ENCODE measurements around the gene FARSB.
"Not testable (repeated sequence)": the region's sequence is repeated elsewhere in the genome, so short reads cannot be mapped to it uniquely, and the experiment has no call there.

The FARSB gene

DNA sequence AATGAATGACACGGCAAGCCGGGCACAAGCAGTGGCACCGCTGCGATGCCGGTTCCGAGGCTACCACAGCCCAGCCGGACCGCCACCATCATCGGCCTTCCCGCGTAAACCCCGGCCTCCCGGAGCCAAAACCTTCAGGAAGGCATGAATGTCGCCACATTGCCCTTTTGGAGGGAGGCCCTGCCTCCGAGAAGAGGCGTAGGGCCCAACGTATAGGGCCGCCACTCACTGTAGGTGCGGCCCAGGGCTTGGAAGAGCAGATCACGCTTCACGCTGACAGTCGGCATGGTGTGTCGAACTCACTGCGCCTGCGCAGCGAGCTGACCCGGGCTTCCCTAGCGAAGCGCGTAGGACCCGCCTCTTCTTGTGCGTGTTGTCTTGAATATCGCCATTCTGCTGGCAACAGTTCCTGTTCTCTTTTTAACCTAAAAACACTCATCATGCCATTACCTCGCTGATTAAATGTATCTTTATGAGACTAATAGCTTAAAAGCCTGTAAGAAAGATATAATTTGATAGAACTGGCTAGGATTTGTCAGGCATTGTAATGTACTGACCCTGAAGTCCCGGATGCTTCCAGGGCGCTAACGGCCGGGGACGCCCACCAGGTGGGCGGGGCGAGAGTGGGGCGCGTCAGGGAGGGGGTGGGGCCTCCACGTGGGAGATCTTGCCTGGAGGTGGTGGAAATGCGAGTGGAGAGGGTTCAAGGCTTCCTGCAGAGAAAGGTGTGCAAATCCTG lies at the start of gene FARSB:
Gene FARSB, minus strand, starts transcription at position 306 of the 739 bp plus-strand sequence. Its CDS starts 19 bp downstream, at position 287.
- peak; percentile 97 for DNase-seq (ENCODE audit: low spot score)

DNA sequence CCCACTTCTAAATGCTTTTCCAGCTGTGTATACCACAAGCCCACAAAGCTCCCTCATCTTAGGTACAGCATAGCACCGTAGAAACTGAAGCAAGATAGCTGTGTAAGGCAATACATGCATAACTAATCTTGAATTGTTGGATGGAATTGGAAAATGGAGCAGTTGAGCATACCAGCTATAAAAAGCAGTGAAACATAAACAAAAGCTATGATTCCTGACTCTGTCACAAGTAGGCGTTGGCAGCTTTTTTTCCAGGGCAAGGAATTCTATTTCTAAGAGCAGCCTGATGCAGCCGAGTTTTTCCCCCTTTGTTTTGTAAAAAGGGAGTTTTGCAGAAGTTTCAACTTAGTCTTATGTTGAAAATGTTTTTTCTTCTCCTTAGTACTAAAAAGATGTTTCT lies 48.0 kb upstream of the FARSB start:
- peak; percentile 46 for DNase-seq (ENCODE audit: low spot score)

DNA sequence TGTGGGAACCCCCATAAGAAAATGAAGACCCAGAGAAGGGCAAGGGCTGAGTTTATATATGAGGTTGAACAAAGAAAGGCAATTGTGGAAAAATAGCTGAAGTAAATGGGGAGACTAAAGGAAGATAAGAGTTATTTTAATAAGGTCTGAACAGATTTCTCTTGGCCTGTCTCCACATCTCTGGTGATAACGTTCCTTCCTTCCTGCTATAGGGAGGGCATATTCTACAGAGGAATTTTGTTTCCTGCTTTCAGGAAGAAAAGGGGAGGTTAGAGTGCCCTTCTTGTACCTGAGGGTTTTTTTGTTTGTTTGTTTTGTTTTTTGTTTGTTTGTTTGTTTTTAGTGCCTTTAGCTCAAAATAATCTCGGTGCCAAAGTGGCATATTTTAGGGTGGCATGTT lies 47.2 kb upstream of the FARSB start:
- DNase-seq (ENCODE audit: low spot score): no peak

DNA sequence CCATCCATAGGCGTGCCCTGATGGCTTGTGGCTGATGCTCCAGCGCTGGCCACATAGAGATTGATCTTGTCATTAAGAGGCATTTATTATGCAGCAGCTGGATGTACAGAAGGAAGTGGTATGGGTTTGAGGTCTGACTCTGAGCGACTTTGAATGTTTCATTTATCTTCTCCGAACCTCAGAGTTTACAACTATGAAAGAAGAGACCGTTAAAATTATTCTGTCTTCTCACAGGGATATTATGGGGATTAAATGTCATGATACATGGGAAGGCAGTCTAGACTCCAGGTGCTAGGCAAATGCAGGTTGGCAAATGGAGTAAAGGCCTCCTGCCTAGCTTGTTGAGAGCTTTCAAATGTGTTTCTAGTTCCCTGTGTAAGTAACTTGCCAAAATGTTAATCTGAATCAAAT lies 45.8 kb upstream of the FARSB start:
- DNase-seq (ENCODE audit: low spot score): no peak

DNA sequence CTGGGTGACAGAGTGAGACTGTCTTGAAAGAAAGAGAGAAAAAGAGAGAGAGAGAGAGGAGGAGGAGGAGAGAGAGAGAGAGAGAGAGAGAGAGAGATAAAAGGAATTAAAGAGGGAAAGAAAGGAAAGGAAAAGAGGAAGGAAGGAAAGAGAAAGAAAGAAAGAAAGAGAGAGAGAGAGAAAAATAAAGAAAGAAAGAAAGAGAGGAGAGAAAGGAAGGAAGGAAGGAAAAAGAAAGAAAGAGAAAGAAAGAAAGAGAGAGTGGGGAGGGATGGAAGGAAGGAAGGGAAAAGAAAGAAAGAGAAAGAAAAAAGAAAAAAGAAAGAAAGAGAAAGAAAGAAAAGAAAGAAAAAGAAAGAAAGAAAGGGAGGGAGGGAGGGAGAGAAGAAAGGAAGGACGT lies 45.3 kb upstream of the FARSB start:
- DNase-seq (ENCODE audit: low spot score): no peak

DNA sequence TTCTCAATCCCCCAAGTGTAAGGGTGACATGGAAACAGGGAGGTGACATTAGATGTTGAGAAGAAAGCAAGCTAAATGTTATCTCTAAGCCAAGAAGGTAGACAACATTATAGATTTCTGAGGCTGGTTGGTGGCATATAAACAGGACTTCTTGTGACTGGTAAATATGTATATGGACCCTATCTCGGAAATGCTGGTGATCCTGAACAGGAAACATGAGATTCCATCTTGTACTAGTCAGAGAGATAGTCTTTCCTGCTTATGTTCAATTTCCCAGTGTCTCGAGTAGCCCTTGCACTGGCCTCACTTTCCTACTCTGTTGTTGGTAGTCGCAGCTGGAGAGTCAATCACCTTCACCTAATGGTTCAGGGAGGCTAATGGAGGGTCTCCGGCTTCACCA lies 42.4 kb upstream of the FARSB start:
- DNase-seq (ENCODE audit: low spot score): no peak

DNA sequence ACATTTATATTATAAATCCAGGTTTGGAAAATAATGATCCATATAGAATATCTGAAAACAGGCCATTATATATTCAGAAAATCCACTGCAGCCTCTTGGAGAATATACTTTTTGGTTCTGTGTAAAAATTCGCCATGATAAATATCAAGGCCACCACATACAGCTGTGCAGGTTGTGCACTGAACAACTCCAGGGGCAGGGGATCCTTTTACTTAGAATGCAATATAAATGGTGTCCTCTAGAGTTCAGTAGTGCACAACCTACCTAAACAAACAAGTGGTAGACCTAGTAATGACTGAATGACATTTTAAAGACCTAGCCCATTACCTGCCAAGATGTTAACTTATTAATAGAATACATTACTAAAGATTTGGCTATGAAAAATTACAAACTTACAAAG lies 37.9 kb upstream of the FARSB start:
- no peak for DNase-seq (ENCODE audit: low spot score)

DNA sequence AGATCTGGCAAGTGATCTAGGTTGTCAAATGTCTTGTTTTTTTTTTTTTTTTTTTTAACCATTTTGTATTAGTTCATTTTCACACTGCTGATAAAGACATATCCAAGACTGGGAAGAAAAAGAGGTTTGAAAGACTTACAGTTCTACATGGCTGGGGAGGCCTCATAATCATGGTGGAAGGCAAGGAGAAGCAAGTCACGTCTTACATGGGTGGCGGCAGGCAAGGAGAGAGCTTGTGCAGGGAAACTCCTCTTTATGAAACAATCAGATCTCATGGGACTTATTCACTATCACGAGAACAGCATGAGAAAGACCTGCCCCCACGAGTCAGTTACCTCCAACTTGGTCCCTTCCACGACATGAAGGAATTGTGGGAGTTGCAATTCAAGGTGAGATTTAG lies 37.5 kb upstream of the FARSB start:
- not testable (repeated sequence) for DNase-seq (ENCODE audit: low spot score)

DNA sequence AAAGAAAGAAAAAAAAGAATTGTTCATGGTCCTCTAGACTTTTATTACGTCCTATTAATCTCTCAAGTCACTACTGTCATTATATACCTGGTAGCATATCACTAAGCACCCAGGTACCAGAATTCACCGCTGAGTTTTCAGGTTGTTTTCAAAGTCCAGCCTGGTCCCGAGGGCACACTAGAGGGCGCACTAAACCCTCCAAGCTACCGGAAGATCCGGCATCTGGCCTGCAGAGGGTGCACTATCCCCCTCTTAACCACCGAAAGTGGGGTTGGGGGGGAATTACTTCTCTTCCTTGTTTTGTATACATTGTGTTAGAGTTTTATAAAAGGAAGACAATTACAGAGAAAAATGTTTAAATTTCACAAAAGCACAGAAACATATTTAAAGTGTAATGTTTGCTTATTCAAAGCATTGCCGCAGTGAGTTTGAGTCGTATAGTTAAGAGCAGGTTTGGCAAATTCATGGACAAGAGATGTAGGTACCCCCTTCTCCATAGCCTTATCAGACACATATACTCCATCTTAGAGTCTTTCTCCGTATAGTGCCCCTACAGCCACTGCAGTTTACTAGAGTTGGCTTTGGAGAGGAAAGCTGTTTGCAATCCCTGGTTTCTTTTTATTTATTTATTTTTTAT lies 34.8 kb upstream of the FARSB start:
- DNase-seq (ENCODE audit: low spot score): peak; percentile 86

DNA sequence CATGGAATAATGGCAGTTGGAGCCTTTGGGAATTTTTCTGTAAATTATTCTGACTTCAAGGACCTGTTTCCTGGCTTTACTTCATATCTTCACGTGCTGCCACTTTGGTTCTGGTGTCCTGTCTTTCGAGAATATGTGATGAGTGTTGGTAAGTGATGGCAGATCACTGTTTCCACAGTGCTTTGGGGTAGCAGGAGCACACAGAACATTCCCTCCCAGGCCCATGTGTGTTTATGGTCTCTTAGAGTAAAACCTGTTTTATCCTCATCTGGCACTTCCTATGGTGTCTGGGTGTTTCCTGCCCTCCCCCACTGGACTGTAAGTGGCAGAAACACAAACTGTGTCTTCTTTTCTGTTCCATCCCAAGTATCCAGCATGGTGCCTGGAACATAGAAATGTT lies 33.4 kb upstream of the FARSB start:
- no peak for DNase-seq (ENCODE audit: low spot score)

DNA sequence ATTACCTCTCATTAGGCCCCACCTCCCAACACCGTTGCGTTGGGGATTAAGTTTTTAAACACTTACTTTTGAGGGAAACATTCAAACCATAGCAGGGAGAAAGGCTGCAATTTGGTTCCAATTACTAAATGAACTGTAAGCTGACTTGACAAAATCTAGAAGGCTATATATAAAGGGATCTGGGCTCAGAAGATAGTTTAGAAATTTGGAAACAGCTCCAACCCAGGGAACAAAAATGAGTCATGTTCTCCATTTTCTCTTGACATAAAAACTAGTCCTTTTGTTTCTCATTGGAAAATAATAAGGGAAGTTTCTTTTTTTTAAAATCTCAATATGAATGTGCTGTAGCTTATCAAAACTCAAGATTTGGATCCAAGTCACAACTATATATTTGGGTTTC lies 33.0 kb upstream of the FARSB start:
- DNase-seq (ENCODE audit: low spot score): no peak

DNA sequence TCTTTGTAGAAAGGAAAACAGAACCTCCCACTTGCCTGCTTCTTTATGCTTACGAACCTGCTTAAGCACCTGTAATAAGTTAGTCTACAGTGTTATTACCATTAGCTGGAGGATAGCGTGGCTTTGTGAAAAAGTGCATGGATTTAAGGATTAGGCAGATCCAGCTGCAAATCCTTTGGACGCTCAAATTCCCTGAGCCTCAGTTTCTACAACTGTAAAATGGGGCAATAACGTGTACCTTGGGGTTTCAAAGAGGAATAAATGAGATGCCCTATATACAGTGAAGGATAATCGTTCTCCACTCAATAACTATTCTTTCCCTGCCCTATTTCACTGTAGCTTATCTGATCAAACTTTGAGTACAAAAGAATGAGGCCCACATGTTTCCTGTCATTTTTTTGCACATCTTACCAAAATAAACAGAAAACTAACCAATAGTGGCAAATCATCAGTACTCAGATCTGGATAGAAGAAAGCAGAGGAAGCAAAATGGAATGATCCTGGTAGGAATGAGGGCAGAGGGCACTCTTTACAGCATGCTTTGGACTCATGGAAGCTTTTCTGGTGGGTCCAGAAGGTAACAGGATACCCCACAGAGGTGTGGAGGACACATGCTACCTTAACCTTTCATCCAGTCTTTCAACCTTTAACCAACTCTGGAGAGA lies 30.3 kb upstream of the FARSB start:
- no peak for DNase-seq (ENCODE audit: low spot score)

DNA sequence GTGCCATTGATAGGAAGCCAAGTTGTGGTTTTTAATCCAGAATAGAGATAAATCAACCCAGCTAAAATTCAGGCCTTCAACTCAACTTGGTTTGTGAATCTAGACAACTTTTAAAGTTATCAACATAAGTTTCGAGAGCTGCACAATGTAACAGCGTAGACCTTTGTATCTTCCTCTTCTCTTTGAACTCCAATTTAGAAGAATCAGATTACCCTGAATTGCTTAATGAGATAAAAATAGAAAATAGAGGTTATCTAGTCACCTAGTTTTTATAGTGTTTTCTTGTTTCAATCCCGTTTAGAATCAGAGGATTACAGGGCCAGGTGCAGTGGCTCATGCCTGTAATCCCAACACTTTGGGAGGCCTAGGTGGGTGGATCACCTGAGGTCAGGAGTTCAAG lies 27.9 kb upstream of the FARSB start:
- DNase-seq (ENCODE audit: low spot score): no peak

DNA sequence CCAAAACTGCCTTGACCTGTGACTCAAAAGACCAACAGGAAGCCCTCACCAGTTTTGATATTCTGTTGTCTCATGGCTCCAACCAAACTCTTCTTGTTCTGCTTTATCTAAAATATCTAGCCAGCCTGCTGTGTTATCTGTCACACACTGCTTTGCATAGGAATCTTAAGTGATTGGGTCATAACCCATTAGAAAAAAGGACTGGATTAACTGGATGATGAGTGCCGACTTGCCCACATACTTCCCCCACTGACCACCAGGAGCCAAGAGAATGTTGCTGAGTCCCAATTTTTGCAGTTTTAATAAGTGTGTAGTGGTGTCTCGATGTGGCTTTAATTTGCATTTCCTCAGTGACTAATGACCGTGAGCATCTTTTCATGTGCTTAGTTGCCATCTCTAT lies 22.1 kb upstream of the FARSB start:
- DNase-seq (ENCODE audit: low spot score): no peak

DNA sequence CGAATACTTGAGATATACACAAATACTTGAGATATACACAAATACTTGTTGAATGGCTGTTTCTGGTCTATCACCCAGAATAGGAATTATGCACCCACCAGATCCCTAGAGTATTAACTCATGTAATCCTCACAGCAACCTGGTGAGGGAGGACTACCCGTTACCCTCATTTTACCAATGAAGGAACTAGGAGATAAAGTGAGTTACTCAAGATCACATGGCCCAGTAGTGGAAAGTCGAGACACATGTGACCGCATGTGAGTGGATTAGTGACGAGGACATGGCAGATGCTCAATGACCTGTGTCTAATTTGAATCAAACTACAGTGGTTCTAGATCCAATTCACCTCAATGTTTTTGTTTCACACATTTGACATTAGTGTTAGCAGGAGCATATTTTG lies 18.0 kb upstream of the FARSB start:
- no peak for DNase-seq (ENCODE audit: low spot score)

DNA sequence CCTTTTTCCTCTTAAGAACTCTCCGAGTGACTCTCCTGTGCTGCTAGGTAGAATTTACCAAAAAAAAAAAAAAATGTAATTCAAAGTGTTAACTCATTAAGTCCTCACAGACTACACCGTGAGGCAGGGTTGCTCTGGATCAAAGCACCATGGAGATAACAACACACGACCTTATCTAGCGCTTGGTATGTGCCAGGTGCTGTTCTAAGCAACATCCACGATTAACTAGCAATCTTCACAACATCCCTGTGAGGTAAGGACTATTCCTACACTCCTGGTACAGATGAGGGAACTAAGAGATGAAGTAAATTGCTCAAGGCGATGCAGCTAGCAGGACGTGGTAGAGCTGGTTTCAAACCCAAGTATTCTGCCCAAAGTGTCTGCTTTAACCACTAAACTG lies 17.4 kb upstream of the FARSB start:
- no peak for DNase-seq (ENCODE audit: low spot score)

DNA sequence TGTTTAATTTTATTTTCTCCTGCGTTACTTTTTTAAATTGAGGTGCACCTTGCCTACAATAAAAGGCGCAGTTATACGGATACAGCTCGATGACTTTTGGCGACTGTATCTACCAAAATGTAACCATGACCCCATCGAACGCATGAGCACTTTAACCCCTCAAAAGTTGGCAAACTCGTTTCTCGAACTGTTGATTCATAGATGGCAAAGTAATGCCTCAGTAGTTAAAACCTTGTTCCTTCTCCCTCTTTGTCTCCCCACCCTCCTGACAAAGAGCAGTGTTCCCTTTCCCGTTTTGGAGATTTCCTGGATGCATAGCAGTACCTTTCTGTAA lies 16.1 kb upstream of the FARSB start:
- no peak for DNase-seq (ENCODE audit: low spot score)

DNA sequence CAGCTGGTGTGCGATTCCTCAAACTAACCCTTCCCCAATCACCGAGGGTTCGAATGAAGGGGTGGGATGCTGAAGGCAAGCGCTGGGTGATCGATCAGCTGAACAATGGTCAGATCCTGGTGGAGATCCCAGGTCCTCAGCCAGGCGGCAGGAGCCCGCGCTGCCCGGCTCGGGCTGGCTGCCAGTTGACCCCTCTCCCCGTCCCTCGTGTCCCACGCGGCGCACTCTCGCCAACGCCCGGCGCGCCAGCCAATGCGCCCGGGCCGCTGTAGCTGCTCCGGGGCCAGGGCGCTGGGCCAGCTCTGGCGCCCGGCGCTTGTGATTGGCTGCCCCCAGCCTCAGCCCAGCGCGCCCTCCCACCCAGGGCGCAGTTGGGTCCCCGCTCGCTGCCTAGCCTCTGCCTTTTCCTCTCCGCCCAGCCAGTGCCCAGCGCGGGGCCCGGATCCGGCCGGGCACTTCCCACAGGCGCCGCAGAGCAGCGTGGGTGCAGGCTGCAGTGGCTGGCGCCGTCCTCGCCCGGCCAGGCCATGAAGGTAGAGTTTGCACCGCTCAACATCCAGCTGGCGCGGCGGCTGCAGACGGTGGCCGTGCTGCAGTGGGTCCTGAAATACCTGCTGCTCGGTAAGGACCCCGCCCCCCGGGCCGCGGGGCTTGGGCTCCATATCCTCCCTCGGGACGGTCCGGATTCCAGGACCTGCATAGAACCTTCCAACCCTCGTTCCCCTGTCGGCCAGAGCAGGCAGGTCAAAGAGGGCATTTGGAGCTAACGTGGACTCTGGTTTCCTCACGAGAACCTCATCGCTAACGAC lies 15.6 kb upstream of the FARSB start, which contains the start of gene MOGAT1:
Gene MOGAT1, plus strand, starts transcription at position 400 of the 809 bp plus-strand sequence. Its CDS starts 128 bp downstream, at position 528.
- peak; percentile 60 for DNase-seq (ENCODE audit: low spot score)

DNA sequence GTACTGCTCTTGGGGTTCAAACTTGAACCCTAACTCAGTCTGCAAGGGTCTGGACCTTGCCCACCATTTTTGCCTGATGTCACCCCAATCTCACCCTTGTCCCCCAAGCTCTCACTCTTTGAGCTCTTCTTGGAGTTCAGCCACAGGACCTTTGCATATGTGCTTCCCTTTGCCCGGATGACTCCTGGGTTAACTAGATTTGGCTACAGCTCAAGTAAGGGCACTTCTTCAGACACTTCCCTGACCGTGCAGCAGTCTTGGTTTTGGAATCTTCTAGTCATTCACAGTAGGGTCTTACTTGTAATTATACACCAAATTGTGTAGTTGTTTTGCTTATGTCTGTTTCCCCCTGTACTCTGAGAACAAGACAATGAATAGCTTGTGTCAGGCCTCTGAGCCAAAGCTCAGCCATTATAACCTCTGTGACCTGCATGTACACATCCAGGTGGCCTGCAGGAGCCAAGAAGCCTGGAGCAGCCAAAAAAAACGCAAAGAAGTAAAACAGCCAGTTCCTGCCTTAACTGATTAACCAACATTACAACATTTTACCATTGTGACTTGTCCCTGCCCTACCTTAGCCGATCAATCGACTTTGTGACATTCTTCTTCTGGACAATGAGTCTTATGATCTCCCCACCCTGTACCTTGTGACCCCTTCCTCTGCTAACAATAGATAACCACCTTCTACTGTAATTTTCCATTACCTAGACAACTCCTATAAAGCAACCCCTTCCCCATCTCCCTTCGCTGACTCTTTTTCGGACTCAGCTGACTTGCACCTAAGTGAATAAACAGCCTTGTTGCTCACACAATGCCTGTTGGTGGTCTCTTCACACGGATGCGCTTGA lies 14.5 kb upstream of the FARSB start:
- DNase-seq (ENCODE audit: low spot score): no peak

DNA sequence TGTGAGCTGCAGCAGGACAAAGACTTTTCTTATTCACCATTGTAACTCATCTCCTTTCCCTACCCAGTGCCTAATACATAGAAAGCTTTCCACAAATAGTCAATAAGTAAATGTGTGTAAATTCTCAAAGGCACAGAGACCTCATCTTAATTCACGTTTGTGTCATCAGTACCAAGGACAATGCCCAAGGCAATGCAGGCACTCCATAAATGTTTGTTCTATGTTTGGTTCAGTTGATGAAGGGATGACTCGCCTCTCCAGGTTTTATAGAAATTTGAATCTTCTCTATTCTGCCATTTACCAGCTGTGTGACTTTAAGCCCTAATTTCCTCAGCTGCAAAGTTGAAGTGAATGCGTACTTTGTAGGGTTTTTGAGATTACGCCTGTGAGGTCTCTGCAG lies 13.5 kb upstream of the FARSB start:
- DNase-seq (ENCODE audit: low spot score): no peak

DNA sequence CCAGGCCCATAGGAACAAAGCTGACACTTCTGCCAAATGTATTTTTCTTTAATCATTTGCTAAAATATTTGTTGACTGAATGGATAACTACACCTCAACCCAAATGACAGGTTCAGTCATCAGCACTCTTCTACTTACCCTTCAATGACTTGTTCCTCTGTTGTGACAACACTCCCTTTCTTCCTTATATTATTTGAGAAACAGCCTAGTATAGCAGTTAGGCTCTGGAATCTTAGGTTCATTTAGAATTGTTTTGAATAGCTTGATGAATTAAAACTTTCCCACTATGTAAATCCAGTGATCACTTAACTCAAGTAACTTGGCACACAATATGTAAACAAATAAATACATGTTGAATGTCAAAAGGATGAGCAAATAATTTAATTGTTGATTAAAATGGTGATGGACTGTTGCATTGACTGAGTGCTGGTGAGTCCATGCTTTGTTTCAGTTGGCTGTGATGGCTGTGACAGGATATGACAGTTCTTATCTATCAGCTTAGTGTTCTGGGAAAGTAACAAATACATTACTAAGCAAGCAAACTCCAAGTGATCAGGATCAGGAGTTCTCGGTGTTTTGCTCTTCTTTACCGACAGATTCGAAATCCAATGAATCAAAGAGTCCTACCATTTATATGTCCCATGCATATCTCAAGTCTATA lies 12.7 kb upstream of the FARSB start:
- no peak for DNase-seq (ENCODE audit: low spot score)

Data from AG08396 (cell line).